GM21390 (cell line): ENCODE measurements around the gene NOTCH4.
A peak's percentile ranks its signal among the peaks of the same experiment; 100 is the strongest.
"Not testable (repeated sequence)": the region's sequence is repeated elsewhere in the genome, so short reads cannot be mapped to it uniquely, and the experiment has no call there.

ENCODE experiments used
- ATAC-seq: cut with Tn5 transposase; IDR thresholded peaks from one replicate; pipeline ENCODE4 v1.9.1; 2021; ENCODE audit not compliant: unreplicated experiment

The NOTCH4 gene

DNA sequence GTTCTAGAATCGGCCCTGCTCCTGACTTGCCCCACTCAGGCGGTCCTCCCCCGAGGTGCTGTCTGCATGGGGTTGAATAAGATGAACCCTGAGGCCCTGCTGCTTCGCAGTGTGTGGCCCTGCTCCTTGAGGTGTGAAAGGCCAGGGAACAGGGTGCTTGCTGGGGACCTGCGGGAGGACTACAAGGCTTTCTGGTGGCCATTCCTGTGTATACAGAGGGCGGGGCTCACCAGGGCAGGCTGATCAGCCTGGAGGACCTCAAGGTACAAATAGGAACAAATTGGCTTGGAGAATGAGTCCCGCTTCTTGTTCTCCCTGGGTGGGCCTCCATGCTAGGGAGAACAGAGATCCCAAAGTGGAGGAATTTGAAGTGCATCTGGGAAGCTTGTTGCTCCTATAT lies 5.7 kb downstream of the NOTCH4 start:
- no peak for ATAC-seq

DNA sequence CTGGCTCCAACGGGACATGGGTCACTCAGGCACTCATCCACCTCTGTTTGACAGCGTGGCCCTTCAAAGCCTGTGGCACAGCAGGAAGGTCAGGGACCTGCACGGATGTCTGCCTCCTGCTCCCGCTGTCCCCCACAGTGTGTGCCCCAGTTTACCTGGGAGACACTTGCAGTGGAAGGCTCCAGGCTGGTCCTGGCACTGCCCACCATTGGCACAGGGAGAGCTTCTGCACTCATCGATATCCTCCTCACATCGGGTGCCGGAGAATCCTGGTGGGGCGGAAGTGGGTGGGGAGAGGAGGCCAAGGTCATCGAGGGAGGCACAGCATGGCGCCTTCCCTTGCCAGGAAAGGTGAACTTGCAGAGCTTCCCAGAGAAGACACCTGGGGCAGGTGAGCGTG lies 6.9 kb downstream of the NOTCH4 start:
- no peak for ATAC-seq

GRCh38 chr6:32216285-32216684 lies 7.6 kb downstream of the NOTCH4 start:
- no peak for ATAC-seq

DNA sequence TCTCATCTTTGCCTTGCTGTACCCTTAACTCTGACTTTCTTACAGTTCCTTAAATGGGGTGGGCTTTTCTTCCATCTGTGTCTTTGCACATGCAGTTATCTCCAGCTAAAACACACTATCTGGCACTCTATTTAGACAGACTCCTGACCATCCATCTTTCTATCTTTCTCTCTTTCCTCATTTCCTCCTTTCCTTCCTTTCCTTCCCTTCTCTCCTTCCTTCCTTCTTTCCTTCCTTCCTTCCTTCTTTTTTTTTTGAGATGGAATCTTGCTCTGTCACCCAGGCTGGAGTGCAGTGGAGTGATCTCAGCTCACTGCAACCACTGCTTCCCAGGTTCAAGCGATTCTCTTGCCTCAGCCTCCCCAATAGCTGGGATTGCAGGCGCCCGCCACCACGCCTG lies 8.2 kb downstream of the NOTCH4 start:
- no peak for ATAC-seq

- no peak for ATAC-seq
Observed at GRCh38 chr6:32214126-32214525, 9.7 kb downstream of the NOTCH4 start.

DNA sequence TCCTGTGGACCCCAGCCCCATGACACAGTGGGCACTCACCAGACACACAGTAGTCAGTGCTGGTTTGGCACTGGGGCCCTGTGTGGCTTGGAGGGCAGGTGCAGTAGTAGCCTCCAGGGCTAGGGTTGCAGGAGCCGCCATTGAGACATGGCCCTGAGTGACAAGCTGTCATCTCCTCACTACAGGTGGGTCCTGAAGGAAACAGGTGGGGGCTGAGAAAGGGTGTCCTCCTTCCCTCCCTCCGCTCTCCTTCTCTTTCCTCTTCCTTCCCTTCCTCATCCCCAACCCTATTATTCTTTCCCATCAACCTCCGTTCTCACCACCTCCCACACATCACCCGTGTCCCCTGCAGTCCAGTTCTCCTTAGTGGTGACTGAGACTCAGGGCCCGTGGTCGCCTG lies 10.2 kb downstream of the NOTCH4 start:
- ATAC-seq, result no peak

DNA sequence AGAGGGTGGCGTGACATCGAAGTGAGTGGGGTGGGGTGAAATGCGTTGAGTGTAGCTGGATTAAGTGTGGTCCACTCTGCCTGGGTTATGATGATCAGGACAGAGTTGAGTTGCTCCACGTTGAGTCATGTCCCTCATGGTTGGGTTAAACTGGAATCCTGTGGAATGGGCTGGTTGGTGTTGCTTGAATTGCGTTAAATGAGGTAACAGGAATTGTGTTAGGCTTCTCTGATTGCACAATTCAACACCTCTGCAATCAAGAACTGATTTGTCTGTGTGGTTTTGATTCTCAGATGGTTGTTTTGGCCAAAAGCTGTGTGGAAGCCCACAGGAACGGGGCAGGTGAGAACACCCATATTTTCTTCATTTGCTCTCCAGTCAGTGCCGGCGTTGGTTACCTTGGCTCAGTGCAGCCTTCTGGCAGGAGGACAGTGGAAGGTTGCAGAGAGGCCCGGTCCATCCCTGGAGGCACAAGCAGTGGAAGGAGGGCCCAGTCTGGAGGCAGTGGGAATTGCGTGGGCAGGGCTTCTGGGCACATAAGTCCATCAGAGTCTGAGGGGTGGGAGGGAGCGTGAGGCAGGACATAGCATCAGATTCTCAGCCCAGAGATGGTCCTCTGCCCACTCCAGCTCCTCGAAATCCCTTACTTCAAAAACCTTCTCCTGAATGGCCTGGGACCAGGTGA lies 11.6 kb downstream of the NOTCH4 start:
- ATAC-seq, result no peak

GRCh38 chr6:32211432-32211831 lies 12.4 kb downstream of the NOTCH4 start:
- not testable (repeated sequence) for ATAC-seq

DNA sequence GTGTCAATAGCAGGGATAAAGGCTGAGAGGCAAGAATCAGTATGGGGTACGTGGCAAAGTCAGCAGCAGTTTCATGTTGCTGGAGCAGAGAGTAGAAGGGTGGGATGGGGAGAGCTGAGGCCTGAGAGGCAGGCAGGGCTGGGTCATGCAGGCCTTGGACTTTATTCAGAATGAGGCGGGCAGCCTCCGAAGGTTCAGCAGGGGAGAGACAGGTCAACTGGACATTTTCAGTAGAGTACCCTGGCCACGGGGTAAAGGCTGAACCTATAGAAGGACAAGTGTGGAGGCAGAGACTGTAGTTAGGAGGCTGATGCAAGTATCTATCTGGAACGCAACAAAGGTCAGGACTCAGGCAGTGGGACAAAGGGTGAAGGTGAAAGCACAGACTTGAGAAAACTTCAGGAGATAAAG lies 13.7 kb downstream of the NOTCH4 start:
- ATAC-seq, result no peak

DNA sequence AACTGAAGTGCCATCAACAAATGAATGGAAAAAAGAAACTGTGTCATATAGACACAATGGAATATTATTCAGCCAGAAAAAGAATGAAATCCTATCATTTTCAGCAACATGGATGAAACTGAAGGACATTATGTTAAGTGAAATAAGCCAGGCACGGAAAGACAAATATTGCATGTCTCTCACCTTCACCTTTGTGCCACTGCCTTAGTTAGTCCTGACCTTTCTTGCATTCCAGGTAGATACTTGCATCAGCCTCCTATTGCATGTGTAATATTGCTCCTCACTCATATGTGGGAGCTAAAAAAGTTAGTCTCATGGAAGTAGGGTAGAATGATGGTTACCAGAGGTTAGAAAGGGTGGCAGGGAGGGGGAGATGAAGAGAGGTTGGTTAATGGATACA lies 14.9 kb downstream of the NOTCH4 start:
- no peak for ATAC-seq

DNA sequence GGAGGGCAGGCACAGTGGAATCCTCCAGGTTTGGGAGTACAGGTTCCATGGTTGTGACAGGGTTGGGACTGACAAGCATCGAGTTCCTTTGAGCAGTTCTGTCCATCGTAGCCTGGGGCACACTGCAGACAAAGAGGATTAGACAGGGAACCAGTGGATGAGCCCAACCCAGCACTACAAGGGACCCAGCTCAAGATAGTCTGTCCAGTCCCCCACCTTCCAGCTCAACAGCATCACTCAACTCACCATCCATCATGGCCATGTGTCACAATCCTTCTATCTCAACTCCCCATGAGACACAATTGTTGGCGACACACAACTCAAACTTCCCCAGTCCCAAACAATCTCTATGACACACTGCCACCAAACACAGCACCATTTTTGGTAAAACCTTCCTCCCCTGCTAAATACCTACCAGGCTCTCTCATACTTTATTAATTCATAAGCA lies 19.6 kb downstream of the NOTCH4 start:
- no peak for ATAC-seq

GRCh38 chr6:32203426-32204267 lies 20.2 kb downstream of the NOTCH4 start:
- ATAC-seq, result no peak

GRCh38 chr6:32202186-32202585 lies 21.7 kb downstream of the NOTCH4 start:
- ATAC-seq, result no peak

- ATAC-seq, result no peak
Observed at GRCh38 chr6:32200711-32201475, 23.0 kb downstream of the NOTCH4 start.

DNA sequence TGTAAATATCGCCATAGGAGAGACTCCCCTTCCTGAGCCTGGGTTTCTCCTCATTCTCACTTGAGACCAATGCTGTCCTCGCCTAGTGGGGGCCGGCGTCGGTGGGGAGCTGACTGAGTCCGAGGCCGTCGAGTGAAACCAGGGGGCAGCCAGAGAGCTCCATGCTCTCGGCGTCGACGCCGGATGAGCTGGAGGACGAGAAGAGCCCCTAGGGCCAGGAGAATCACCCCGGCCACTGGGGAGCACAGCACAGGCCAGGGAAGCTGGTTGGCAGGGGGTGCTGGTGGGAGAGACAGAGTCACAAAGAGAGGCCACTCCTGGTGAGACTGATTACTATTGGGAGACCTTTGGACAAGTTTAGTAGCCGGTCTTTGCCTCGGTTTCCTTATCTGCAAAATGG lies 25.0 kb downstream of the NOTCH4 start:
- ATAC-seq, result no peak

DNA sequence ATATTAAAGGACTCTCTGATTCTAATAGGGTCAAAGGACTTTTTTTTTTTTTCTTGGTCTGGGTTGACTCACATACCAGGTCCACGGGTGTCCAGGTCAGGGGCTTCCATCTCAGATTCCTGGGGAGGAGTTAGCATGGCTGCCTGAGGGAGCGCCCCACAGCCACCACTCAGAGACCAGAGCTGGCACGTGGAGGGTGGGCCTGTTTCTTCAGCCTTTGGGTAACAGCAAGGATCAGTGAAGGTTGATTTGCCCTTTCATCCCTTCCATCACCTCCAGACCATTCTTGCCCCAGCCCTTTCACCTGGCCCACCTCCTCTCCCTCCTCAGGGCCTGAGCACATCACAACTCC lies 25.5 kb downstream of the NOTCH4 start:
- ATAC-seq, result no peak

DNA sequence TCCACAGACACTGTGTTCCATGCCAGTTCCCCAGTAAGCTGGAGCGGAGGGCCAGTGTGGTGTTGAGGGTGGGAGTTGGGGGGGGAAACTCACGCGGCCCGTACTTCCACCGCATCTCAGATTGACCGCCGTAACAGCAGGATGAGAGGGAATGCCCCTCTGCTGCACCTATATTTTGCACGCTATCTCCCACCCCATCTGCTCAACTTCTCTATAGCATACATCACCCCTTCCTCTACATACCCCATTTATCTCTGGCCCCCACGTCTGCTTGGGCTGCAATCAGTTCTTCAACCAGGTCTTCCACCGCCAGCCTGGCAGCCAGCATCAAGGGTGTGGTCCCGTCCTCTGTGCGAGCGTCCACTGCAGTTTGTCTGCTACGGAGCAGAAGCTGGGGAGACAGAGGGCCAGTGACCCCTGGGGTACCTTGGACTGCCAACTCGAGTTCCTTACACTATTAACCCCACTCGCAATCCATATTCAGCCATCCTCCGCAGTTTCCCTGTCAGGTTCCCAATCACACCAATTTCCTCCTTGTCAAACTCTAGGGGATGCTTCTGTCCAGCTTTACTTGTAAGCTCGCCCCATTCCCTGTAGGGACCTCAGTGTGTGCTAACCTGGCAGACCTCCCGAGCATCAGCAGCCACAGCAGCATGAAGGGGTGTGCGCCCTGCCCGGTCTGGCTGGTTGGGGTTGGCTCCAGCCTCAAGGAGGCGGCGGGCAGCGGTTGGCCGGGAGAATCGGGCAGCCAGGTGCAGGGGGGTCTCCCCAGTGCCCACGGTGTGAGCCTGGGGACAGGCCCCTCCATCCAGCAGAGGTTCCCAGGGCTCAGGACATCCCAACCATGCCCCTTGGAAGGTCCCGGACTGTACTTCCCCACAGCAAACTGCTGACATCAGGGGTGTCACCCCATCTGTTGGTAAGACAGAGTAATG lies 26.9 kb downstream of the NOTCH4 start:
- ATAC-seq, result no peak

GRCh38 chr6:32195902-32196681 lies 27.8 kb downstream of the NOTCH4 start:
- peak; percentile 81 for ATAC-seq

DNA sequence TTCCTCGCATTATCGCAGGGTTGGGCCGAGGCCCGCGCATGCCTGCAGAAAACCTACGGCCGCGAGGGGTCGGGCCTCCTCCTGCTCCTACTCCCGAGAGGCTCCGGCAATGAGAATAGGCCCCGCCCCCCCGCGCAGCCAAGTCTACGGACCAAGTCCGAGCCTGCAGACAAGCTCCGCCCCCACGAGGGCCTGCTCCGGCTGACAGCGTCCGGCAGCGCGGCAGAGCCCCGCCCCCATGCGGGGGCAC lies 28.3 kb downstream of the NOTCH4 start:
- peak; percentile 63 for ATAC-seq
